H1 (cell line): ENCODE results near the gene OPRD1. TPM values are rescaled to one million over a fixed set of nuclear protein-coding genes. Genes with fewer than 3 reads are reported as not detected.

Experiments used
- CTCF ChIA-PET: fragments of 300-600 bp; sonication (Branson Sonifier 250); formaldehyde crosslinking; loops from one replicate; lab custom pipeline; 2021; ENCODE audit not compliant: partially characterized antibody; lab: Charles Lee
- POLR2A ChIA-PET: fragments of 300-600 bp; sonication (Branson Sonifier 250); formaldehyde crosslinking; loops from one replicate; lab custom pipeline; 2021; ENCODE audit warnings: inconsistent platforms; ENCODE audit not compliant: partially characterized antibody; lab: Charles Lee
- DNase-seq, 2 experiments: peaks; one replicate each; pipeline versions ENCODE4 v3.0.0 to v3.0.0-alpha.2; 2010 to 2022; ENCODE audit warnings: low spot score in 2 of 2, low read depth in 1 of 2, mixed read lengths in 1 of 2
- FAIRE-seq: peaks from 2 replicates; lab custom pipeline; 2011; peaks lifted over from hg19 to GRCh38; lab: Jason Lieb, UNC
- H2AFZ ChIP-seq: 2 replicates; pipeline ENCODE4 v1.8.1; 2012; ENCODE audit warnings: low read length, inconsistent platforms
- H2AK5ac ChIP-seq: 2 replicates; pipeline ENCODE4 v1.6.1; 2013; ENCODE audit warnings: low read depth, low read length
- H2BK120ac ChIP-seq: replicated peaks from 2 replicates; pipeline ENCODE3; 2013; ENCODE audit warnings: low read depth, low read length, inconsistent platforms
- H2BK12ac ChIP-seq: 2 replicates; pipeline ENCODE4 v1.6.1; 2013; ENCODE audit warnings: low read depth, low read length
- H2BK15ac ChIP-seq: 2 replicates; pipeline ENCODE4 v1.6.1; 2013; ENCODE audit warnings: low read length
- H2BK20ac ChIP-seq: 2 replicates; pipeline ENCODE4 v1.6.1; 2013; ENCODE audit warnings: low read length
- H2BK5ac ChIP-seq: 2 replicates; pipeline ENCODE4 v1.6.1; 2013; ENCODE audit warnings: low read depth, low read length
- H3K14ac ChIP-seq: 2 replicates; pipeline ENCODE4 v1.6.1; 2013; ENCODE audit warnings: inconsistent platforms; ENCODE audit not compliant: insufficient read length
- H3K18ac ChIP-seq: 2 replicates; pipeline ENCODE4 v1.6.1; 2013; ENCODE audit warnings: low read length; ENCODE audit errors: extremely low read depth
- H3K23ac ChIP-seq: 2 replicates; pipeline ENCODE4 v1.6.1; 2013; ENCODE audit warnings: inconsistent platforms; ENCODE audit not compliant: insufficient read length
- H3K23me2 ChIP-seq: 2 replicates; pipeline ENCODE4 v1.6.1; 2013; ENCODE audit warnings: low read depth, low read length
- H3K27ac ChIP-seq: 2 replicates; pipeline ENCODE4 v1.6.1; 2011; ENCODE audit warnings: low read depth, low read length, inconsistent platforms
- H3K27me3 ChIP-seq, 4 experiments: replicated peaks in 1 of 4; 1 replicate in 1 of 4; 2 replicates in 3 of 4; pipeline versions ENCODE4 v1.6.1 to v1.8.1; 2011 to 2013; ENCODE audit warnings: low read length in 3 of 4, mild to moderate bottlenecking in 3 of 4, inconsistent platforms in 2 of 4, mixed read lengths in 2 of 4, moderate library complexity in 1 of 4; ENCODE audit not compliant: control insufficient read depth in 3 of 4, insufficient read depth in 3 of 4; ENCODE audit errors: extremely low read depth in 1 of 4
- H3K36me3 ChIP-seq, 4 experiments: 2 replicates each; pipeline versions ENCODE4 v1.6.1 to v1.8.1; 2011 to 2013; ENCODE audit warnings: mild to moderate bottlenecking in 4 of 4, low read length in 3 of 4, moderate library complexity in 2 of 4, control low read depth in 1 of 4, inconsistent platforms in 1 of 4; ENCODE audit not compliant: insufficient read depth in 4 of 4, control insufficient read depth in 2 of 4
- H3K4ac ChIP-seq: replicated peaks from 2 replicates; pipeline ENCODE3; 2013; ENCODE audit warnings: low read length, low read depth, mixed read lengths, inconsistent platforms; ENCODE audit not compliant: insufficient read length
- H3K4me1 ChIP-seq, 4 experiments: replicated peaks in 1 of 4; 1 replicate in 1 of 4; 2 replicates in 3 of 4; pipeline versions ENCODE4 v1.6.1 to v1.8.1; 2011 to 2013; ENCODE audit warnings: low read length in 3 of 4, inconsistent platforms in 2 of 4, mixed read lengths in 1 of 4; ENCODE audit not compliant: insufficient read depth in 4 of 4, control insufficient read depth in 3 of 4
- H3K4me2 ChIP-seq, 2 experiments: 2 replicates each; pipeline versions ENCODE4 v1.6.1 to v1.8.1; 2011 to 2013; ENCODE audit warnings: low read depth in 2 of 2, low read length in 2 of 2, control low read depth in 1 of 2, inconsistent platforms in 1 of 2, mild to moderate bottlenecking in 1 of 2; ENCODE audit not compliant: insufficient read depth in 1 of 2
- H3K4me3 ChIP-seq, 4 experiments: fragments of 200-600, 300-600 bp in 1 of 4; sonication (generic), shearing (Covaris generic), sonication (Bioruptor Twin) in 1 of 4; 2 replicates each; pipeline versions ENCODE4 v1.5.1 to v1.8.1; 2011 to 2016; ENCODE audit warnings: low read length in 4 of 4, low read depth in 3 of 4, control low read depth in 2 of 4, inconsistent platforms in 2 of 4, mild to moderate bottlenecking in 2 of 4, mixed read lengths in 1 of 4, moderate library complexity in 1 of 4; ENCODE audit not compliant: insufficient read depth in 2 of 4; ENCODE audit errors: extremely low read depth in 1 of 4
- H3K56ac ChIP-seq: replicated peaks from 2 replicates; pipeline ENCODE3; 2013; ENCODE audit warnings: low read depth, mild to moderate bottlenecking, mixed read lengths, low read length, inconsistent platforms; ENCODE audit not compliant: insufficient read length
- H3K79me1 ChIP-seq: 2 replicates; pipeline ENCODE4 v1.6.1; 2013; ENCODE audit warnings: low read depth, low read length, control low read depth
- H3K79me2 ChIP-seq, 2 experiments: 2 replicates each; pipeline versions ENCODE4 v1.6.1 to v1.8.1; 2012 to 2013; ENCODE audit warnings: low read length in 2 of 2, mild to moderate bottlenecking in 2 of 2, inconsistent platforms in 1 of 2; ENCODE audit not compliant: insufficient read depth in 2 of 2, control insufficient read depth in 1 of 2
- H3K9ac ChIP-seq, 4 experiments: replicated peaks in 1 of 4; 1 replicate in 1 of 4; 2 replicates in 3 of 4; pipeline versions ENCODE4 v1.6.1 to v1.8.1; 2011 to 2013; ENCODE audit warnings: low read depth in 3 of 4, low read length in 3 of 4, control low read depth in 2 of 4, mild to moderate bottlenecking in 2 of 4, moderate library complexity in 2 of 4, inconsistent platforms in 1 of 4; ENCODE audit errors: extremely low read depth in 1 of 4
- H3K9me3 ChIP-seq, 2 experiments: 2 replicates each; pipeline versions ENCODE4 v1.6.1 to v1.8.1; 2012 to 2013; ENCODE audit warnings: mild to moderate bottlenecking in 2 of 2, moderate library complexity in 2 of 2, control low read depth in 1 of 2, inconsistent platforms in 1 of 2, low read depth in 1 of 2, low read length in 1 of 2, mixed read lengths in 1 of 2; ENCODE audit not compliant: insufficient read depth in 2 of 2
- H4K20me1 ChIP-seq, 2 experiments: replicated peaks in 1 of 2; 2 replicates each; pipeline versions ENCODE3 to v1.8.1; 2011 to 2013; ENCODE audit warnings: inconsistent platforms in 2 of 2, low read length in 2 of 2, mild to moderate bottlenecking in 1 of 2; ENCODE audit not compliant: insufficient read depth in 2 of 2, control insufficient read depth in 1 of 2
- H4K5ac ChIP-seq: 2 replicates; pipeline ENCODE4 v1.6.1; 2013; ENCODE audit warnings: low read length, low read depth, mixed read lengths, inconsistent platforms; ENCODE audit not compliant: insufficient read length
- H4K8ac ChIP-seq: 2 replicates; pipeline ENCODE4 v1.8.0; 2013; ENCODE audit warnings: mild to moderate bottlenecking, moderate library complexity, low read length, inconsistent platforms; ENCODE audit not compliant: insufficient read depth; ENCODE audit errors: extremely low read depth
- H4K91ac ChIP-seq: replicated peaks from 2 replicates; pipeline ENCODE3; 2013; ENCODE audit warnings: low read length, mixed read lengths, inconsistent platforms; ENCODE audit not compliant: insufficient read length
- KDM5A ChIP-seq: fragments of 200-600 bp; IDR thresholded peaks from 2 replicates; pipeline ENCODE4 v1.7.1; 2012; ENCODE audit warnings: mild to moderate bottlenecking, low read length, inconsistent platforms, mixed read lengths
- PHF8 ChIP-seq: fragments of 200-600 bp; sonication (generic); conservative IDR thresholded peaks from 2 replicates; pipeline ENCODE4 v1.7.1; 2012; ENCODE audit warnings: low read depth, mild to moderate bottlenecking, inconsistent platforms, low read length, moderate library complexity
- POLR2AphosphoS5 ChIP-seq: IDR thresholded peaks from 2 replicates; pipeline ENCODE4 v1.6.1; 2011; ENCODE audit warnings: low read depth, low read length
- RBBP5 ChIP-seq: IDR thresholded peaks from 2 replicates; pipeline ENCODE4 v1.7.1; 2012; ENCODE audit warnings: low read depth, mild to moderate bottlenecking, inconsistent platforms, low read length, moderate library complexity, borderline replicate concordance
- TAF1 ChIP-seq: IDR thresholded peaks from 2 replicates; pipeline ENCODE4 v1.6.1; 2011; ENCODE audit warnings: mild to moderate bottlenecking, low read depth, low read length
- WGBS, 2 experiments: shearing (Covaris generic) in 1 of 2; methylation state at CpG; one replicate each; pipeline versions ENCODE4 v1.1.6 to v1.1.7; 2013 to 2015; ENCODE audit warnings: low lambda C conversion rate in 2 of 2, mixed read lengths in 2 of 2, inconsistent platforms in 1 of 2, low coverage in 1 of 2, missing lambda C conversion rate in 1 of 2; ENCODE audit not compliant: insufficient replicate concordance in 2 of 2, insufficient coverage in 1 of 2, insufficient read length in 1 of 2; ENCODE audit errors: extremely low coverage in 1 of 2, missing lambda C conversion rate in 1 of 2; 5-methylcytosine and 5-hydroxymethylcytosine counted together
- polyA plus RNA-seq, 7 experiments: library from polyadenylated mRNA; depleted of rRNA in 3 of 7; stranded (reverse) in 5 of 7; unstranded in 2 of 7; fragments of >200 nt in 5 of 7; fragments of 200-250 nt in 2 of 7; gene quantifications; 1 replicate in 5 of 7; 2 replicates in 1 of 7; 4 replicates in 1 of 7; pipeline versions ENCODE4 v1.2.1 to v1.2.3, GENCODE V29; 2011 to 2013; ENCODE audit warnings: missing spikeins in 2 of 7, mixed read lengths in 2 of 7
- total RNA-seq: library from RNA; stranded (reverse); fragmentation: NEBNext Ultra II Directional; extraction: Animal tissue kit (Norgen Biotek cat#: 25700); gene quantifications from 2 replicates; pipeline ENCODE4 v1.2.1, GENCODE V29; 2021
- TF ChIP-seq, protein P1 (sequence below): IDR thresholded peaks from 2 replicates; pipeline ENCODE4 v1.6.1; 2012; ENCODE audit warnings: inconsistent platforms
- TF ChIP-seq, protein P2 (sequence below): IDR thresholded peaks from 2 replicates; pipeline ENCODE4 v1.6.1; 2012; ENCODE audit warnings: low read length, inconsistent platforms

OPRD1 gene
- total and polyA plus RNA-seq, 2 of the 8 experiments (the other 6 are each of a cell fraction or from before 2014, with no cell fraction given): 2.6 to 3.7 TPM

DNA sequence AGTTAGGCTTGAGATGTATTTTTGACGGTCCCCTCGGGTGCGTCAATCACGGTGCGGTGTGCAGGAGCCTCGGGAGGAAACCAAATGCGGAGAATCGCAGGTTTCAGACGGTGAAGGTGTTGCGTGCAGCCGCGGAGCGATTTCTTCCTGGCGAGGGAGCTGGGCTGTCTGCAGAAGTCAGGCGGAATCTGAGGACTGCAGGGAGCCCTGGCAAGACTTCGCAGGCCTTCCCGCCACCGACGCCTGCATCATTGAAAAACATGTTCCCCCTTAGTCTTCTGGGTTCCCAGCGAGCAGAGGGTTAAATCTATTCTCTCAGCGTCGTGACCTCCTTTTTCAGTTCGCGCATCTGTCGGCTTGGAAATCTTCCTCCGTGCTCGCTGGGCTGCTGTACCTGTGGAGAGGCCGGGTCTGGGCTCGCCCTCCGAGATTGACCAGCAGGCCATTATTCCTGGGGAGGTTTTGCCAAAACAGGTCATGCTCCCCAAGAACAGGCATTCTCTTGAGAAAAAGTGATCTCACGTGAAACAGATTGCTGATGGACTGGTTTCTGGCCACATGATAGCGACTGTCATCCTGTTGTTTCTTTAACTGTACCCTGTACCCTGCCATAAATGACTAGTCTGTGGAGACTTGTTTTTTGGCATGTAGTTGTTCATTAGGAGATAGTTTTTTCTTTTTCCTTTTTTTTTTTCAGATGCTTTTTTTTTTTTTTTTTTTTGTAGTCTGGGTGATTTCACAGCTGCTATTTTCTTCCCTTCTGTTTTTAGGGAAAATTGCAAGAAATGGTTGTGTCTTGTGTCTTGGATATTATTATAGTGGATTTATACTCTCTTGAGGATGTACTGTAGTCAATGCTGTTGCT, 103.3 kb downstream of the OPRD1 start:
- Histone ChIP-seq H3K56ac (peak overlapping the region; percentile 70), H2BK120ac (peak overlapping the region; percentile 84), H2BK12ac (peak overlapping the region; percentile 27; the same call in 1 of the 2 replicates), H2AFZ (peak overlapping the region; percentile 79; the same call in 1 of the 2 replicates), H3K4me2 (peak overlapping the region; percentile 79 to 91), H4K20me1 (peaks cover 0 to 1% of the 10 kb centered on the region in 2 experiments), H3K9me3 (no peaks in the 10 kb centered on the region), H3K9ac (peak overlapping the region; percentile 83 to 96 (median 90)), H2BK15ac (no peak overlapping the region), H3K14ac (no peak overlapping the region), H3K4me3 (peak overlapping the region; percentile 78 to 95 (median 94)), H4K8ac (peak overlapping the region; percentile 98; the same call in 1 of the 2 replicates), H3K4me1 (peaks cover 4 to 15% (median 7%) of the 10 kb centered on the region in 4 experiments; a peak in 5 of 7 replicates), H4K91ac (no peak overlapping the region), H3K79me2 (peaks cover 0 to 53% of the 10 kb centered on the region in 2 experiments; a peak in 2 of 4 replicates), H2BK20ac (no peak overlapping the region), H3K27me3 (no peaks in the 10 kb centered on the region), H3K4ac (no peak overlapping the region), H2BK5ac (no peak overlapping the region), H3K18ac (peak overlapping the region; percentile 73; the same call in 1 of the 2 replicates), H3K23ac (no peak overlapping the region), H4K5ac (peak overlapping the region; percentile 8), H3K27ac (peak overlapping the region; percentile 74), H2AK5ac (no peak overlapping the region), H3K79me1 (no peaks in the 10 kb centered on the region; the same call in 1 of the 2 replicates), H3K23me2 (peaks cover 5% of the 10 kb centered on the region; the same call in 1 of the 2 replicates), H3K36me3 (no peaks in the 10 kb centered on the region)
- WGBS, 2 experiments: 2% methylated on average over 32 of the region's 32 CpGs; no CpG with 5 or more reads in 1 of the 2 experiments
- ChIA-PET POLR2A (interaction anchor here (0.6 to 3.0 kb wide), 24 partner anchors 9 to 282 kb away, joined by 3 to 18 read pairs (median 4); partner anchors contain the start of gene SRSF4), CTCF (interaction anchor here (0.8 to 1.8 kb wide), 2 partner anchors 12 to 18 kb away, joined by 3 to 4 read pairs; no protein-coding TSS in a partner anchor)
- DNase-seq (peak in 1 of 2 experiments; percentile 67), FAIRE-seq (no peak)
- 0 out of 2 replicates have a peak, but pooled peaks have one; percentile 42 for TF ChIP-seq TAF1
- no peak for TF ChIP-seq KDM5A
- TF ChIP-seq, protein P1, sequence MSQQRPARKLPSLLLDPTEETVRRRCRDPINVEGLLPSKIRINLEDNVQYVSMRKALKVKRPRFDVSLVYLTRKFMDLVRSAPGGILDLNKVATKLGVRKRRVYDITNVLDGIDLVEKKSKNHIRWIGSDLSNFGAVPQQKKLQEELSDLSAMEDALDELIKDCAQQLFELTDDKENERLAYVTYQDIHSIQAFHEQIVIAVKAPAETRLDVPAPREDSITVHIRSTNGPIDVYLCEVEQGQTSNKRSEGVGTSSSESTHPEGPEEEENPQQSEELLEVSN: peak; percentile 67
- TF ChIP-seq, protein P2, sequence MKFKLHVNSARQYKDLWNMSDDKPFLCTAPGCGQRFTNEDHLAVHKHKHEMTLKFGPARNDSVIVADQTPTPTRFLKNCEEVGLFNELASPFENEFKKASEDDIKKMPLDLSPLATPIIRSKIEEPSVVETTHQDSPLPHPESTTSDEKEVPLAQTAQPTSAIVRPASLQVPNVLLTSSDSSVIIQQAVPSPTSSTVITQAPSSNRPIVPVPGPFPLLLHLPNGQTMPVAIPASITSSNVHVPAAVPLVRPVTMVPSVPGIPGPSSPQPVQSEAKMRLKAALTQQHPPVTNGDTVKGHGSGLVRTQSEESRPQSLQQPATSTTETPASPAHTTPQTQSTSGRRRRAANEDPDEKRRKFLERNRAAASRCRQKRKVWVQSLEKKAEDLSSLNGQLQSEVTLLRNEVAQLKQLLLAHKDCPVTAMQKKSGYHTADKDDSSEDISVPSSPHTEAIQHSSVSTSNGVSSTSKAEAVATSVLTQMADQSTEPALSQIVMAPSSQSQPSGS: 0 out of 2 replicates have a peak, but pooled peaks have one; percentile 19
- TF ChIP-seq PHF8: no peak
- TF ChIP-seq POLR2AphosphoS5: peak; percentile 34; the same call in 1 of the 2 replicates
- TF ChIP-seq RBBP5: peak; percentile 78
